GM19025 (cell line): ENCODE data around the gene NPPA.

ENCODE experiments used
- ATAC-seq: cut with Tn5 transposase; IDR thresholded peaks from one replicate; pipeline ENCODE4 v1.9.1; 2021; ENCODE audit warnings: mild to moderate bottlenecking, low read depth, moderate library complexity; ENCODE audit not compliant: unreplicated experiment

Gene NPPA

DNA sequence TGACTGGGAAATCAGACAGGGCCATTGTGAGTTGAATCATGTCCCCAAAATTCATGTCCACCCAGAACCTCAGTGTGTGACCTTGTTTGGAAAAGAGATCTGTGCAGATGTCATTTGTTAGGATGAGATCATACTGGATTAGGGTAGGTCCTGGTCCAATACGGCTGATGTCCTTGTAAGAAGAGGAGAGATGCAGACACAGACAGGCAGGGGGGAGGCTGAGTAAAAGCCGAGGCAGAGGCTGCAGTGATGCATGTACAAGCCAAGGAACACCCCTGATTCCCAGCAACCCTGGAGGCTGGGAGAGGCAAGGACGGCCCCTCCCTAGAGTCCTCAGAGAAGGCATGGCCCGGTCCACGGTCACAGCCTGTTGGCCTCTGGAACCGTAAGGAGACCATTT is 27.0 kb upstream of the NPPA start:
- ATAC-seq = no peak

DNA sequence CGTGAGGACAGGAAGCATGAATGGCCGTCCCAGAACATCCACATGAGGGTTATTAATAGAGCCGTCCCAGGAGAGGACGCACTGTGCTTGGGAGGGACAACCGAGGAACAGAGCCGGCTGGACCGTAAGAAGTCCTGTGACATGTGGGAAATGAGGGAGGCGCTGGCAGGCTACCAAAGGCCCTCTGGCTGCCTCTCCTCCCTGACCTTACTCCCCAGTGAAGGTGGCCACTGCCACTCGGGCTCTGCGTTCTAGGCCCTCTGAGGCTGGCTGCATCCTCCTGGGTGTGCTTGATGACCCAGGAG is 26.6 kb upstream of the NPPA start:
- no peak for ATAC-seq

DNA sequence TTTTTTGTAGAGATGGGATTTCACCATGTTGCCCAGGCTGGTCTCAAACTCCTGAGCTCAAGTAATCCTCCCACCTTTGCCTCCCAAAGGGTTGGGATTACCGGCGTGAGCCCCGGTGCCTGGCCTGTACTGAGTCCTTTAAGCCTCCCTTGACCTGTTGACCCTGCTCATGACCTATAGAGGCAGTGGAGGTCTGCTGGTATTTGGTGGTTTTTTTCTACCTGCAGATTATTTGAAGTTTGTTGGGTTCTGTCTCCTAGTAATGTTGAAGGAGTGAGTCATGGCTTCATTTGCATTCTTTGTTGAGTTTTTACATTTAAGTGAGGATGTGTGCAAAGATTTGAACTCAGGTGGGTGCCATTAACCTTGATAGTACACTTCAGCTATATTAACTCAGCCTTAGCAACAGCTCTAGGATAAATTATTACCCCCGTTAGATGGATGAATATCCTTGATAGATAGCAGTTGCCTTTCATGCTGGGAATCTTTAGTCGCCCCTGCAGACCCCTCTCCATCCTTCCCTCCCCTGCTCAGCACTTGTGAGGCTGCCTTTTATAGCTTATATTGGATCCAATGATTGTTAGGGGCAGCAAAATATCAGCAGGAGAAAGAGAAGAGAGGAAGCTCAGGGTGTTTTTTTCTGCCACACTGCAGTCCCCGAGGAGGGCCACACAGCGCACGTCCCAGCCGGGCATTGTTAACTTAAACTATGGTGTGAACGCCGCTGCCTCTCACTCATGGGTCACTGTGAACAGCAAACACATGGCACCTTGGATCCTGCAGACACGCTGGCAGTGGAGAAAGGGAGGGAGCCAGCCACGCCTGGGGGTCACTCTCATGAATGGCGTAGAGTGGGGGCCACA is 26.0 kb upstream of the NPPA start:
- ATAC-seq = no peak

DNA sequence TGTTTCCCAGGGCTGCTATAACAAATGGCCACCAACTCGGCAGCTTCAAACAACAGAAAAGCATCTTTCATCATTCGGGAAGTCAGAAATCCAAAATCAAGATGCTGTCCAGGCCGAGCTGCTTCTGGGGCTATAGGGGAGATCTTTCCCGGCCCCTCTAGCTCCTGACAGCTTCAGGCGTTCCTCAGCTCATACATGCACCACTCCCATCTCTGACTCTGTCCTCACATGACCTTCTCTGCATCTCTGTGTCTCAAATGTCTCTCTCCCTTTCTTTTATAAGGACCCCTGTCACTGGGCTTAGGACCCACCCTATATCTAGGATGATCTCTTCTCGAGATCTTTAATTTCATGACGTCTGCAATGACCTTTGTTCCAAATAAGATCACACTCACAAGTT is 25.0 kb upstream of the NPPA start:
- ATAC-seq = no peak

DNA sequence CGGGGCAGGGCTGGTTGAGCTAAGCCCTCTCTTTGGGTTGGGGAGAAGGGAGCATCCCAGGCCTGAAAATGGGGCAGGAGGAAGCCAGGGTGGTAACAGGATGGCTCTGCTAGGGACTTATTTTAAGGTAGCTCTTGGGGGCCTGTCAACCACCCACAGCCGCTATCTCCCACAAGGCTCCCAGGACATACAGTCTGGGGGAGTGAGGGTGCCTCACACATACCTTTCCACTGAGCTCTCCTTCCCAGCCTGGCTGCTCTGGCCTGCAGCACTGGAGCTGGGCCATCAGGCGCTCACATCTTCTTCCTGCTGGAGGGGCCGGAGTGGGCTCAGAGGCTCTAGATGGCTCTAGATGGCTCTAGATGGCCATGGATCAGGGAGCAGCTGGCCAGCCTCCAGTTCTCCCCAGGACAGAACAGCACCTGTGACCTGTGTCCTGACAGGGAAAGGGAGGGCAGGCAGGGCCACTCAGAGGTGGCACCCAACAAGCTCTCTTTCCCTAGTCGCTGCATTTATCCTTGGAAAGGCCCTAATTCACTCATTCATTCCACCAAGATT is 22.1 kb upstream of the NPPA start:
- no peak for ATAC-seq

DNA sequence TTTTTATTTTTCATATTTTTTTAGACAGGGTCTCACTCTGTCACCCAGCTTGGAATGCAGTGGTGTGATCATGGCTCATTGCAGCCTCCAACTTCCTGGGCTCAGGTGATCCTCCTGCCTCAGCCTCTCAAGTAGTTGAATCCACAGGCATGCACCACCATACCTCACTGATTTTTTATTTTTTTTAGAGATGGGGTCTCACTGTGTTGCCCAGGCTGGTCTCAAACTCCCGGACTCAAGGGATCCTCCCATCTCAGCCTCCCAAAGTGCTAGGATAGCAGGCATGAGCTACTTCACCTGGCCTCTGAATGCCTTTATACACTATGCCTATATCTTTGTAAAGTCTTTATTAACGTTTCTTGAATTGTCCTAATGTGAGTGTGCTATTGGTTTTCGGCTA is 21.5 kb upstream of the NPPA start:
- no peak for ATAC-seq

DNA sequence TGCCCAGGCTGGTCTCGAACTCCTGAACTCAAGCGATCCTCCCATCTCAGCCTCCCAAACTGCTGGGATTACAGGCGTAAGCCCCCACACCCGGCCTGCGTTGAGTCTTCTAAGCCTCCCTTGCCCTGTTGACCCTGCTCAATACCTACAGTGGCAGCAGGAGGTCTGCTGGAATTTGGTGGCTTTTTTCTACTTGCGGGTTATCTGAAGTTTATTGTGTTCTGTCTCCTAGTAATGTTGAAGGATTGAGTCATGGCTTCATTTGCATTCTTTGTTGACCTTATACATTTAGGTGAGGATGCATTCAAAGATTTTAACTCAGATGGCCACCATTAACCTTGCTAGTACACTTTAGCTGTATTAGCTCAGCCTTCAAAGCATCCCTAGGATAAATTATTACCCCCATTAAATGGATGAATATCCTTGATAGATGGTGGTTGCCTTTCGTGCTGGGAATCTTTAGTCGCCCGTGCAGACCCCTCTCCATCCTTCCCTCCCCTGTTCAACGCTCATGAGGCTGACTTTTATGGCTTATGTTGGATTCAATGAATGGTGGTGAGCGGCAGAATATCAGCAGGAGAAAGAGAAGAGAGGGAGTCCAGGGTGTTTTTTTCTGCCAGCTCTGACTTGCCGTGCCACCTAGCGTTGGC is 20.9 kb upstream of the NPPA start:
- ATAC-seq = no peak

DNA sequence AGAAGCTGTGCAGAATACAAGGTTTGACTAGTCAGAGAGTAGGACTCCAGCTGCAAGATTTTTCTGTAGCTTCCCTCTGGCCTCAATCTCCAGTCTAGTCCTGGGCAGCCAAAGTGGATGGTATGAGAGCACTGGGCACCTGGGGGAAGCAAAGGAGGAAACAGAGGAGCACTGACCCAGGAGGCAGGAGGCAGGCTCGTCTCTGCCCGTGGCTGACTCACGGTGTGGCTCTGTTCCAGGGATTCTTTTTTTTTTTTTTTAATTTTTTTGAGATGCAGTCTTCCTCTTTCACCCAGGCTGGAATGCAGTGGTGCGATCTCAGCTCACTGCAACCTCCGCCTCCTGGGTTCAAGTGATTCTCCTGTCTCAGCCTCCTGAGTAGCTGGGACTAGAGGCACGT is 15.3 kb upstream of the NPPA start:
- ATAC-seq = no peak

DNA sequence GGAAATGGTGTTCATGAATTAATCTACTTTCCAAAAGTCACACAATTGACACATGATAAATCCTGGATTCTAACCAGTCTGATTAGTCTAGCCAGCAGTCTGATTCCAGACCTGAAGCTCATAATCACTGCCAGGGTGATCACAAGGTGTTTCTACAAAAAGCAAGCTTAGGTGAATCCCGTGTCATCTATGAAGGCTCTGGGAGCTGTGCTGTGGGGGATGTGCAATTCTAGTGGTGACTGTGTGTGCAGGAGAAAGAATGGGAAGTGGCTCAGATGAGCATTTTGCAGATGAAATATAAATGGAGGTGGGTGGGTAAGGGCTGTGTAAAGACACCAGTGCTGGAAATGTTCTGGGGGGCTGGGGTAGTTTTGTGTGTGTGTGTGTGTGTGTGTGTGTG is 13.0 kb upstream of the NPPA start:
- no peak for ATAC-seq

DNA sequence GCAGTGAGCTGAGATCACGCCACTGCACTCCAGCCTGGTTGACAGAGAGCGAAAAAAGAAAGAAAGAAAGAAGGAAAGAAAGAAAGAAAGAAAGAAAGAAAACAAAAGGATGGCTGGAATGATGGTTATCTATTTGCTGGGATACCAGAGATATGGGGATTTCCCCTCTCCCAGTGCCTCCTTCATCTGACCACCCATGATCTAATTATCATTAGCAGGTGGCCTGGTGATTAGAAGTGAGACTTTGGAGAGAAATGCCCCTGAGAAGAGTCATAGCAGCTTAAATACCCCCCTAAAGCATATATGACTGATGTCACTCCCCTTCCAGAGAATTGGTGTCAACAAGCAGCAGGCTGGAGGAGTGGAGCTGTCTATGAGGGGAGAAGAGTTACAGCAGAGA is 12.5 kb upstream of the NPPA start:
- no peak for ATAC-seq

DNA sequence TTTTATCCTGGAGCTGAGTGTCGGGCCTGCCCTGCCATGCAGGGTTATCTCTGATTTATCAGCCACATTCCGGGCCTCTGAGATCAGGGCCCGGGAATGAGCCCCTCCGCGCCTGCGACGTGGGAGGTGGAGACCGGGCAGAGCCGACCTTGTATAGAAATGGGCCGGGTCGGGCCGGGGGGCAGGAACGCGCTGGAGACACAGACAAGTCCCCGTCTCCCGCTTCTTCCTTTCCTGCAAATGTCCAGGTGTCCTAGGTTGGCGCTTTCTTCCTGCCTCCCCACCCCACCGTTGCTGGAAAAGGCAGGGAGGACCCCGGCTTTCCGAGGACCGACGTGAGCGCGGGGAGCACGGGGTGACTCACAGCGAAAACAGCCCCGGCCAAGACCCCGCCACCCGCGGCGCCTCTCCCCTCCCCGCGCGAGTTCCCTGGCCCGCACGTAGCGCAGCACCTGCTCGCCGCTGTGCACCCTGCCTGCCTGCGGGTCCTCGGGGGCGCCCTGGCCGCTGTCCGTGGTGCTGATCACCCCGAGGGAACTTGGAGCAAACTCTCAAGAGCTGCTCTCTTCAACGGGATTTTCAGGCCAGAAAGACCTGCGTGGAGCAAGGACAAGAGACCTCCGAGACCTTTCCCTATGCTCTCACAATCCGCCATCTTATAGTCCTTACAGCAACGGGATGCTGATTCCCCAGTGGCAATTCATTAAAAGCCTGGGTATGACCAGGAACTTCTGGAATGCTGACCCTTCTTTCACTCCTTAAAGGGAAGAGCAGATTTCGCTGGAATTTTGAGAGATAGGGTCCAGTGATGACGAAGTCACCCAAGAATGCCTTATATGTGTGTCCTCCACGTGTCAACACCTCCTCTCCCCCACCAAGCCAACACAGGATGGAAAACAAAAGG is 11.6 kb upstream of the NPPA start:
- ATAC-seq = no peak

DNA sequence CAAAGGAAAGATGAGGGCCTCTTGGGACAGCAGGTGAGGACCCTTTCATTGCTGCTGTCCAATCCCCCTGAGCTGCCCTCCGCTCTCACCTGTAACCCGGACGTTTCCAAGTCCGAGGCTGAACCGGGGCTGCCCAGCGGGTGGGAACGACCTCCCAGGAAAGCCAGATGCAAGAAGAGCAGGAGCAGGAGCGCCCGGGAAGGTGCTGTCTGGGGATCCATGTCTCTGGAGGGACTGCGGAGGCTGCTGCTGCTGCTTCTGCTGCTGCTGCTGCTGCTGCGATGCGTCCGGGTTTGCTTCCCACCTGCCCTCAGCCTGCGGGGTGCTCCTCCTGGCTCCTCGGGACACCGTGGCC is 11.0 kb upstream of the NPPA start, which contains the start of gene NPPB:
Gene NPPB (minus strand): TSS at position 333 of the 355 bp plus-strand sequence. CDS start 112 bp downstream, at position 221.
- ATAC-seq = no peak

DNA sequence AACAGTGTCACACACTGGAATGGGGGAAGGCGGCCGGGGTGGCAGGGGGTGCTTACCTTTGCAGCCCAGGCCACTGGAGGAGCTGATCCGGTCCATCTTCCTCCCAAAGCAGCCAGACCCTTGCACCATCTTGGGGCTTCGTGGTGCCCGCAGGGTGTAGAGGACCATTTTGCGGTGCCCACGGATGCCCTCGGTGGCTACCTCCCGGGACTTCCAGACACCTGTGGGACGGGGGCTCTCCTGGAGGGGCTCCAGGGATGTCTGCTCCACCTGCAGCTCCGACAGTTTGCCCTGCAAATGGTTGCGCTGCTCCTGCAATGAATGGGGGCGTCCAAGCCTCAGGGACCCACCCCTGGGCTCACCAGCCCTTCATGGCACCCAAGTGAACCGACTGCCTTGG is 10.6 kb upstream of the NPPA start:
- ATAC-seq = no peak

DNA sequence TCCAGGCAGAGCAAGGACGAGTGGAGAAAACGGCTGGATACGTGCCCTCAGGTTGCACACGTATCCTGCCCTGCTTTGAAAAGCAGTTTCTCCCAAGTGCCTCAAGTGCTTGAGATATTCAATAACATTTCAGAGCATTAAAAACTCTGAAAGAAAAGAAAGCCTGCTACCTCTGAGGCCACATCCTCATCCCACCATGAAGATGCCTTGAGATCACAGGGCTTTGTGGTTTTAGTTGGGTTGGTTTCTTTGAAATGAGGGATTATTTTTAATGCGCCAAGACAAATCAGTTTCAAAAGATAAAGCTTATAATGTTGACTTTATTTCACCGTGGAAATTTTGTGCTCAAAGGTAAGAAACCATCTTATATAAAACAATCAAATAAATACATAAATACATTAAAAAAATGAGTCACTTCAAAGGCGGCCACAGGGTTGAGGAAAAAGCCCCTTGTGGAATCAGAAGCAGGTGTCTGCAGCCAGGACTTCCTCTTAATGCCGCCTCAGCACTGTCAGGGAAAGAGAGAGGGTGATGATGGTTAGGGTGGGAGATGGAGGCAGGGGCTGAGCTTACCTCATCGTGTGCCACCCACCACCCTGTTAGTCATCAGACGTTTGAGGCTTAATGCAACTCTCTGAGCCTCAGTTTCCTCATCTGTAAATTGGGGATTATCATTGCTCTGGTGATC is 9.7 kb upstream of the NPPA start:
- ATAC-seq = no peak

DNA sequence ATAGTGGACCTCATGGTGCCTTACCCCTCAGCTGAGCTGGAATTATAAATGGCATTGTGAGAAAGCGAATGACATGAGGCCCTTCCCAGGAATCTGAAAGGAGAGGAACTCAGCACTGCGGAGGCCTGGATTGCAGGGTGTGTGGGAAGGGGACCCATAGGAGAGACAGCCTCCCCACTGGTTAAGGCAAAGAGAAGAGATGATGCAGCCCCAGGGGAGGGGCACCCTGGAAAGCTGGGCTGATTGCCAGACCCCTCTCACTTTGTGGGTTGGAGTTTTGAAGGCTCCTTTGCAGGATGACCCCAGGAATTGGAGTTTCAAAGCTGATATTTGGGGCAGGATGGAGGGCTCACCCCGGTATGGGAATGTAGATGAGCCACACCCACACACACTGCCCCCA is 9.1 kb upstream of the NPPA start:
- ATAC-seq = no peak

DNA sequence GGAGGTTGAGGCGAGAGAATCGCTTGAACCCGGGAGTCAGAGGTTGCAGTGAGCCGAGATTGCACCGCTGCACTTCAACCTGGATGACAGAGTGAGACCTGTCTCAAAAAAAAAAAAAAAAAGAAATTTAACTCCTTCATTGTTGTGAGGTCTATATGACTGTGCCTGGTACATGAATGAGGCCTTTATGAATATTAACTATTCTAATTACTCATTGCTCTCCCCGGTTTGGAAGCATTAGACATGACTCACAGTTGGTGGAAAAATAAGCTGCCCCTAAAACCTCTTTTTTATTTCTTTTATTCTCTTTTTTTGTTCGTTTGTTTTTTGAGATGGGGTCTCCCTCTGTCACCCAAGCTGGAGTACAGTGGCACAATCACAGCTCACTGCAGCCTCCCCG is 7.8 kb upstream of the NPPA start:
- ATAC-seq = no peak

DNA sequence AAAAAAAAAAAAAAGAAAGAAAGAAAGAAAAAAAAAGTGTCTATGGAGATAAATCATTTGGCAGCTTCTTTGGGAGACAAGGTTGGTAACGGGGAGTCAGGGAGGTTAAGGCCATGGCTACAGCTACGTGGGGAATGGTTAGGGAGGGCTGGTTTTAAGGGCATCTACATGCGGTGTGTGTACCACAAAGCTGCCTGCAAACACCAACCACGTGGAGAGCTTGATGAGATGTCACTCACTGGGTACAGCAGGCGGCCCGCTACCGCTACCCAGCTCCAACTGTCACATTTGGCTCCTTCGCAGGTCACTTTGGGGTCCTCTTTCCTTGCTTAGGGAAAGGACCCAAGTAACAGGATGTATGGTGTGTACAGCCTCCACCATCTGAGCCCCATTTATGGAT is 6.9 kb upstream of the NPPA start:
- ATAC-seq = no peak

DNA sequence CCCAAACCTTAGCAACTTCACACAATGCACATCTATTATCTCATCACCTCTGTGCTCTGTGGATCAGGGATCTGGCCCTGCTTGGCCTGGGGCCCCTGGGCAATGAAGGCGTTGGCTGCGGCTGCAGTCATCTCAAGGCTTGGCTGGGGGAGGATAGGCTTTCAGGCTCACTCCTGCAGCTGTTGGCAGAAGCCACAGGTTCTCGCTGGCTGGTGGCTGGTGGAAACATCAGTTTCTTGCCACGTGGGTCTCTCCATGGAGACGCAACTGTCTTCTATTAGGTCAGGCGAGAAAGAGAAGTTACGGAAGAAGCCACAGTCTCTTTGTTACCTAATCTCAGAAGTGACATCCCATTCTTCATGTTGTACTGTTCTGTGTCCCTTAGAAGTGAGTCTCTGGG is 3.6 kb upstream of the NPPA start:
- no peak for ATAC-seq

DNA sequence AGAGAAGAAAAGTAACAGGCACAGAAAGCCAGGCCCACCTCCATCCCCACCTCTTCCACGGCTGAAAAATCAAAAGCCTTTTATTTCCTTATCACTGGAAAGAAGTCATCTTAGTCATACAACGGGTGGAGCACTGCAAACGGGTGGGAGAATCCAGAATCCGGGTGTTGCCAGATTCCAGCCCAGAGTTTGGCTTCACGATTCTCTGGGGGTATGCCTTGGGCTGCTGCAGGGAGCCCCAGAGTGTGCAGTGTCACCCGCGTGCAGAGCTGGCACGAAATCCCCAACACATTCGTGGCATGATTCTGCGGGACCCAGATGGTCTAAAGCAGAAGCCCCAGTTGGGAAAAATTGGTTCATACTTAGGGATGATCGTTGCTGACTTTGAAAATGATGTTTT is 2.6 kb upstream of the NPPA start:
- ATAC-seq = no peak

DNA sequence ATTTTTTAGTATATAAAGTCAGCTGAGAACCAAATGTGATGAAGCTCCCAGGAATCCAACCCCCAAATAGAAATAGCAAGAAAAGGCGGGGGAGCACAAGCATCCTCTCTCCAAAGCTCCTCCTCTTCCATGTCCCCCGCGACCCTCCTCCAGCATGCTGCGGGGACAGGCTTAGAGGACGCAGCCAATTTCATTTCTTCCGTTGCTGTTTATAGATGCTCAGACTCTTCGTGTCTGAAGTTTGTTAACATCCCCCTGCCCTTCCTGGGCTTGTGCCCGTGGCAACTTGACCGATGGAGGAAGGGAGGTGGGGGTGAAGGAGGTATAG is 754 bp upstream of the NPPA start:
- ATAC-seq = no peak
